WTC11 (cell line): ENCODE results near the gene IFNAR1. TPM values are rescaled to one million over a fixed set of nuclear protein-coding genes. Genes with fewer than 3 reads are reported as not detected.

ENCODE experiments used
- ATAC-seq: fragments of 200-7000 bp; cut with Tn5 transposase; 2 replicates; pipeline ENCODE4 v1.10.0; 2021; ENCODE audit warnings: mild to moderate bottlenecking, moderate library complexity
- CTCF ChIA-PET: fragments of 300-600 bp; sonication (Branson Sonifier 250); formaldehyde crosslinking; loops from one replicate; lab custom pipeline; 2021; ENCODE audit warnings: antibody characterized with exemption; lab: Charles Lee
- POLR2A ChIA-PET: fragments of 350-600 bp; sonication (Branson Sonifier 250); formaldehyde crosslinking; loops from one replicate; lab custom pipeline; 2021; ENCODE audit warnings: antibody characterized with exemption; lab: Charles Lee
- DNase-seq: peaks from one replicate; pipeline ENCODE4 v3.0.0; 2021; ENCODE audit warnings: low spot score
- H3K27ac Mint-ChIP-seq: 2 replicates; pipeline ENCODE4 v1.8.0; 2021; ENCODE audit warnings: mixed read lengths
- H3K27me3 Mint-ChIP-seq: 2 replicates; pipeline ENCODE4 v1.8.0; 2021; ENCODE audit warnings: low read depth, mild to moderate bottlenecking, moderate library complexity, mixed read lengths
- H3K36me3 Mint-ChIP-seq: 2 replicates; pipeline ENCODE4 v1.8.0; 2021; ENCODE audit warnings: mixed read lengths
- H3K4me1 Mint-ChIP-seq: 2 replicates; pipeline ENCODE4 v1.8.0; 2022; ENCODE audit warnings: mixed read lengths
- H3K4me3 Mint-ChIP-seq: 2 replicates; pipeline ENCODE4 v1.8.0; 2021; ENCODE audit warnings: mild to moderate bottlenecking, moderate library complexity, mixed read lengths
- H3K9me3 Mint-ChIP-seq: 2 replicates; pipeline ENCODE4 v1.8.0; 2021; ENCODE audit warnings: mixed read lengths
- AR ChIP-seq: fragments of 250-450 bp; sonication (Bioruptor Pico); IDR thresholded peaks from 2 replicates; pipeline ENCODE4 v1.9.0; 2021; ENCODE audit warnings: mild to moderate bottlenecking
- CDX4 ChIP-seq: fragments of 250-450 bp; sonication (Bioruptor Pico); IDR thresholded peaks from 2 replicates; pipeline ENCODE4 v1.9.0; 2021; ENCODE audit warnings: moderate library complexity, mild to moderate bottlenecking, inconsistent platforms, borderline replicate concordance
- CREM ChIP-seq: sonication (generic); formaldehyde crosslinking; IDR thresholded peaks from 2 replicates; pipeline ENCODE4 v1.8.1; 2022; ENCODE audit warnings: mild to moderate bottlenecking, missing genetic modification reagents, moderate library complexity
- E2F5 ChIP-seq: sonication (generic); formaldehyde crosslinking; IDR thresholded peaks from 2 replicates; pipeline ENCODE4 v1.8.1; 2022; ENCODE audit warnings: mild to moderate bottlenecking, moderate library complexity, missing genetic modification reagents
- FOXP4 ChIP-seq: sonication (generic); formaldehyde crosslinking; IDR thresholded peaks from 2 replicates; pipeline ENCODE4 v1.8.0; 2022; ENCODE audit warnings: mild to moderate bottlenecking, missing genetic modification reagents
- GRHL2 ChIP-seq: fragments of 250-450 bp; sonication (Bioruptor Pico); IDR thresholded peaks from 2 replicates; pipeline ENCODE4 v1.8.0; 2022; ENCODE audit warnings: mild to moderate bottlenecking, moderate library complexity; ENCODE audit not compliant: insufficient replicate concordance, severe bottlenecking
- MXD4 ChIP-seq: fragments of 250-450 bp; sonication (Bioruptor Pico); IDR thresholded peaks from 2 replicates; pipeline ENCODE4 v1.8.0; 2021; ENCODE audit warnings: mild to moderate bottlenecking, moderate library complexity, borderline replicate concordance
- NFE2L1 ChIP-seq: sonication (generic); formaldehyde crosslinking; IDR thresholded peaks from 2 replicates; pipeline ENCODE4 v1.8.1; 2023; ENCODE audit warnings: missing genetic modification reagents
- PRRX2 ChIP-seq: fragments of 250-450 bp; sonication (Bioruptor Pico); IDR thresholded peaks from 2 replicates; pipeline ENCODE4 v1.8.0; 2021; ENCODE audit warnings: mild to moderate bottlenecking
- SMAD3 ChIP-seq: sonication (generic); formaldehyde crosslinking; IDR thresholded peaks from 2 replicates; pipeline ENCODE4 v1.8.0; 2022; ENCODE audit warnings: missing genetic modification reagents, mild to moderate bottlenecking, borderline replicate concordance
- SMAD4 ChIP-seq: sonication (generic); formaldehyde crosslinking; IDR thresholded peaks from 2 replicates; pipeline ENCODE4 v1.8.0; 2022; ENCODE audit warnings: mild to moderate bottlenecking, missing genetic modification reagents
- TEAD4 ChIP-seq: sonication (generic); formaldehyde crosslinking; IDR thresholded peaks from 2 replicates; pipeline ENCODE4 v1.8.0; 2022; ENCODE audit warnings: mild to moderate bottlenecking, missing genetic modification reagents
- ZNF121 ChIP-seq: sonication (generic); formaldehyde crosslinking; IDR thresholded peaks from 2 replicates; pipeline ENCODE4 v1.8.0; 2023; ENCODE audit warnings: missing genetic modification reagents
- ZNF219 ChIP-seq: sonication (generic); formaldehyde crosslinking; IDR thresholded peaks from 2 replicates; pipeline ENCODE4 v1.8.0; 2023; ENCODE audit warnings: missing genetic modification reagents, mild to moderate bottlenecking, borderline replicate concordance
- ZNF425 ChIP-seq: fragments of 250-450 bp; sonication (Bioruptor Pico); conservative IDR thresholded peaks from 2 replicates; pipeline ENCODE4 v1.9.0; 2021; ENCODE audit warnings: mild to moderate bottlenecking
- total RNA-seq: library from RNA; stranded (reverse); gene quantifications from 3 replicates; pipeline ENCODE4 v1.2.3, GENCODE V29; 2021
- TF ChIP-seq, protein P1 (sequence below): sonication (generic); formaldehyde crosslinking; conservative IDR thresholded peaks from 2 replicates; pipeline ENCODE4 v1.8.1; 2022; ENCODE audit warnings: mild to moderate bottlenecking, missing genetic modification reagents
- TF ChIP-seq, protein P2 (sequence below): fragments of 200-600 bp; IDR thresholded peaks from 2 replicates; pipeline ENCODE4 v1.8.0; 2022; ENCODE audit warnings: antibody characterized with exemption
- TF ChIP-seq, protein P3 (sequence below): sonication (generic); formaldehyde crosslinking; IDR thresholded peaks from 2 replicates; pipeline ENCODE4 v1.8.1; 2022; ENCODE audit warnings: missing genetic modification reagents, borderline replicate concordance

The IFNAR1 gene
- total RNA-seq, 1 experiment from 2014 or later, result 12.2 TPM

GRCh38 chr21:33384841-33385331, 60.1 kb downstream of the IFNAR1 start (continued):
- TF ChIP-seq, protein P1, sequence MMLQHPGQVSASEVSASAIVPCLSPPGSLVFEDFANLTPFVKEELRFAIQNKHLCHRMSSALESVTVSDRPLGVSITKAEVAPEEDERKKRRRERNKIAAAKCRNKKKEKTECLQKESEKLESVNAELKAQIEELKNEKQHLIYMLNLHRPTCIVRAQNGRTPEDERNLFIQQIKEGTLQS (CRISPR knock-in tag), result no peak
- TF ChIP-seq SMAD4 (CRISPR knock-in tag), result no peak
- TF ChIP-seq CREM (CRISPR knock-in tag), result no peak
- no peak for TF ChIP-seq ZNF425 (CRISPR knock-in tag)
- TF ChIP-seq, all 79 proteins: peak for 0

DNA sequence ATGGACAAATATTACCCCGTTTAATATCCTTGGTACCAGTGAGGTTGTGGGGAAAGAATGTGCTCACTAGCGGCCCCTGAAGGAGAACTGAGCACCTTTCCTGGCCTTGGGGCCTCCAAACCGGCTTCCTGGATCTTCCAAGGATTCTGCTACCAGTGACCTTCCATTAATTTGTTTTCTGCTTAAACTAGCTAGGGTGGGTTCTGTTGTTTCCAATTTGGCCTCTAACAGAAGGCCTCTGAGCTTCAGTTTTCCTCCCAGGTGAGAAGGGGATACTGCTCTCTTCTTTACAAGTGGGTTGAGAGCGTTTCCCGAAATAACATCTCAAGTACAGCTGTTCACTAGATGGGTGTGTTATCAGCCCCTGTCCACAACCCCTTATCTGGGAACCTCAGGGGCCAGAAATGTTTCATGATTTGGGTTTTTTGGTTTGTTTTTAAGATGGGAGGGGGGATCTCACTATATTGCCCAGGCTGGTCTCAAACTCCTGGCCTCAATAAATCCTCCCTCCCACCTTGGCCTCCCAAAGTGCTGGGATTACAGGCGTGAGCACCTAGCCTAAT, 61.5 kb downstream of the IFNAR1 start:
- DNase-seq (peak; percentile 50), ATAC-seq (peak; percentile 72)
- no peak overlapping the region for H3K27ac Mint-ChIP-seq
- no peak for TF ChIP-seq CDX4 (CRISPR knock-in tag)
- 0 out of 2 replicates have a peak, but pooled peaks have one; percentile 22 for TF ChIP-seq ZNF121
- TF ChIP-seq PRRX2 (CRISPR knock-in tag), result no peak
- no peak for TF ChIP-seq SMAD3 (CRISPR knock-in tag)
- TF ChIP-seq E2F5, result no peak
- TF ChIP-seq, protein P2, sequence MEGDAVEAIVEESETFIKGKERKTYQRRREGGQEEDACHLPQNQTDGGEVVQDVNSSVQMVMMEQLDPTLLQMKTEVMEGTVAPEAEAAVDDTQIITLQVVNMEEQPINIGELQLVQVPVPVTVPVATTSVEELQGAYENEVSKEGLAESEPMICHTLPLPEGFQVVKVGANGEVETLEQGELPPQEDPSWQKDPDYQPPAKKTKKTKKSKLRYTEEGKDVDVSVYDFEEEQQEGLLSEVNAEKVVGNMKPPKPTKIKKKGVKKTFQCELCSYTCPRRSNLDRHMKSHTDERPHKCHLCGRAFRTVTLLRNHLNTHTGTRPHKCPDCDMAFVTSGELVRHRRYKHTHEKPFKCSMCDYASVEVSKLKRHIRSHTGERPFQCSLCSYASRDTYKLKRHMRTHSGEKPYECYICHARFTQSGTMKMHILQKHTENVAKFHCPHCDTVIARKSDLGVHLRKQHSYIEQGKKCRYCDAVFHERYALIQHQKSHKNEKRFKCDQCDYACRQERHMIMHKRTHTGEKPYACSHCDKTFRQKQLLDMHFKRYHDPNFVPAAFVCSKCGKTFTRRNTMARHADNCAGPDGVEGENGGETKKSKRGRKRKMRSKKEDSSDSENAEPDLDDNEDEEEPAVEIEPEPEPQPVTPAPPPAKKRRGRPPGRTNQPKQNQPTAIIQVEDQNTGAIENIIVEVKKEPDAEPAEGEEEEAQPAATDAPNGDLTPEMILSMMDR, result peak; percentile 28
- TF ChIP-seq ZNF219 (CRISPR knock-in tag), result no peak
- H3K4me3 Mint-ChIP-seq, result no peak overlapping the region
- ChIA-PET POLR2A (no interaction called here), CTCF (interaction anchor here (0.6 to 2.9 kb wide), 8 partner anchors 10 to 189 kb away, joined by 3 to 25 read pairs (median 6); partner anchors contain the start of gene TMEM50B)
- H3K36me3 Mint-ChIP-seq, result no peaks in the 10 kb centered on the region
- H3K27me3 Mint-ChIP-seq, result no peaks in the 10 kb centered on the region; the same call in 1 of the 2 replicates
- H3K9me3 Mint-ChIP-seq, result no peaks in the 10 kb centered on the region
- peaks cover 11% of the 10 kb centered on the region for H3K4me1 Mint-ChIP-seq

DNA sequence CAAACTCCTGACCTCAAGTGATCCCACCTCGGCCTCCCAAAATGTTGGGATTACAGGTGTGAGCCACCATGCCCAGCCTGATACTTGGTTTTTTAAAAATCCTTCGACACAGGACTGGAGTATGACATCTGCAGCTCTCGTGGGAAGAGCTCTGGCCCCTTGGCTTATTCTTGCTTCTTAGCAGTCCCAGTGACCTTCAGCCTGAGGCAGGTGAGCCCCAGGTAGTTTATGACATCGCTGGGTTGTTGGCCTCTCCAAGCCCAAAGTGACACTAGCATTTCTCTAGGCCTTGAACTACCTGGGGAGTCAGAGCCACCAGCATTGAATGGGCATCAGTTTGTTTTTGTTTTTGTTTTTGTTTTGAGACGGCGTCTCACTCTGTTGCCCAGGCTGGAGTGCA, 62.5 kb downstream of the IFNAR1 start:
- ChIA-PET CTCF (interaction anchor here (1.4 to 2.9 kb wide), 2 partner anchors 26 to 93 kb away, joined by 6 to 25 read pairs; partner anchors contain the start of gene TMEM50B), POLR2A (interaction anchor here (0.5 kb wide), 1 partner anchor 217 kb away, joined by 3 read pairs; no protein-coding TSS in a partner anchor)
- no peak for DNase-seq
- no peak overlapping the region for H3K4me3 Mint-ChIP-seq
- ATAC-seq, result no peak
- H3K27me3 Mint-ChIP-seq, result no peaks in the 10 kb centered on the region; the same call in 1 of the 2 replicates
- H3K27ac Mint-ChIP-seq, result no peak overlapping the region
- peaks cover 14% of the 10 kb centered on the region for H3K4me1 Mint-ChIP-seq
- no peaks in the 10 kb centered on the region for H3K36me3 Mint-ChIP-seq
- H3K9me3 Mint-ChIP-seq, result no peaks in the 10 kb centered on the region
- TF ChIP-seq TEAD4 (CRISPR knock-in tag) (no peak), CDX4 (CRISPR knock-in tag) (no peak), FOXP4 (CRISPR knock-in tag) (no peak), NFE2L1 (CRISPR knock-in tag) (no peak), GRHL2 (no peak), AR (CRISPR knock-in tag) (no peak), MXD4 (CRISPR knock-in tag) (no peak)
- TF ChIP-seq, protein P3, sequence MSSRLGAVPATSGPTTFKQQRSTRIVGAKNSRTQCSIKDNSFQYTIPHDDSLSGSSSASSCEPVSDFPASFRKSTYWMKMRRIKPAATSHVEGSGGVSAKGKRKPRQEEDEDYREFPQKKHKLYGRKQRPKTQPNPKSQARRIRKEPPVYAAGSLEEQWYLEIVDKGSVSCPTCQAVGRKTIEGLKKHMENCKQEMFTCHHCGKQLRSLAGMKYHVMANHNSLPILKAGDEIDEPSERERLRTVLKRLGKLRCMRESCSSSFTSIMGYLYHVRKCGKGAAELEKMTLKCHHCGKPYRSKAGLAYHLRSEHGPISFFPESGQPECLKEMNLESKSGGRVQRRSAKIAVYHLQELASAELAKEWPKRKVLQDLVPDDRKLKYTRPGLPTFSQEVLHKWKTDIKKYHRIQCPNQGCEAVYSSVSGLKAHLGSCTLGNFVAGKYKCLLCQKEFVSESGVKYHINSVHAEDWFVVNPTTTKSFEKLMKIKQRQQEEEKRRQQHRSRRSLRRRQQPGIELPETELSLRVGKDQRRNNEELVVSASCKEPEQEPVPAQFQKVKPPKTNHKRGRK (CRISPR knock-in tag), result no peak
